Keratinocyte (primary cell): Measurements from ENCODE around the gene SEPTIN6. TPM values are rescaled to one million over a fixed set of nuclear protein-coding genes. Genes with fewer than 3 reads are reported as not detected.

Experiments
- DNase-seq: peaks from one replicate; pipeline ENCODE4 v3.0.0-alpha.2; 2011; ENCODE audit warnings: low read depth, missing footprints, low spot score
- FAIRE-seq: peaks from 2 replicates; lab custom pipeline; 2011; peaks lifted over from hg19 to GRCh38; lab: Jason Lieb, UNC
- H2AFZ ChIP-seq: 2 replicates; pipeline ENCODE4 v1.6.0; 2012; ENCODE audit warnings: low read length, control low read depth, inconsistent platforms; ENCODE audit not compliant: control insufficient read depth
- H3K27ac ChIP-seq: 2 replicates; pipeline ENCODE4 v1.5.1; 2011; ENCODE audit warnings: low read length; ENCODE audit not compliant: control insufficient read depth, insufficient read depth
- H3K27me3 ChIP-seq: 3 replicates; pipeline ENCODE4 v1.6.0; 2011; ENCODE audit warnings: low read length; ENCODE audit not compliant: control insufficient read depth, insufficient read depth; ENCODE audit errors: extremely low read depth
- H3K36me3 ChIP-seq, 2 experiments: 2 replicates in 1 of 2; 3 replicates in 1 of 2; pipeline ENCODE4 v1.5.1; 2011; ENCODE audit warnings: low read length in 2 of 2, mild to moderate bottlenecking in 1 of 2; ENCODE audit not compliant: control insufficient read depth in 2 of 2, insufficient read depth in 2 of 2; ENCODE audit errors: extremely low read depth in 1 of 2
- H3K4me1 ChIP-seq: 3 replicates; pipeline ENCODE4 v1.5.1; 2011; ENCODE audit warnings: low read length; ENCODE audit not compliant: control insufficient read depth, insufficient read depth; ENCODE audit errors: extremely low read depth
- H3K4me2 ChIP-seq: 3 replicates; pipeline ENCODE4 v1.6.0; 2011; ENCODE audit warnings: low read depth, low read length; ENCODE audit not compliant: control insufficient read depth, insufficient read depth; ENCODE audit errors: extremely low read depth
- H3K4me3 ChIP-seq, 3 experiments: fragments of 200-600 bp in 1 of 3; sonication (generic) in 1 of 3; 2 replicates in 2 of 3; 3 replicates in 1 of 3; pipeline ENCODE4 v1.5.1; 2011 to 2016; ENCODE audit warnings: low read length in 3 of 3, mild to moderate bottlenecking in 3 of 3, control low read depth in 2 of 3, inconsistent platforms in 1 of 3, low read depth in 1 of 3, mixed read lengths in 1 of 3, mixed run types in 1 of 3, moderate library complexity in 1 of 3; ENCODE audit not compliant: control insufficient read depth in 2 of 3, insufficient read depth in 2 of 3; ENCODE audit errors: extremely low read depth in 1 of 3
- H3K79me2 ChIP-seq: 2 replicates; pipeline ENCODE4 v1.6.0; 2012; ENCODE audit warnings: low read length; ENCODE audit not compliant: control insufficient read depth, insufficient read depth
- H3K9ac ChIP-seq: 3 replicates; pipeline ENCODE4 v1.6.0; 2011; ENCODE audit warnings: low read length; ENCODE audit not compliant: control insufficient read depth, insufficient read depth; ENCODE audit errors: extremely low read depth
- H3K9me1 ChIP-seq: 3 replicates; pipeline ENCODE4 v1.6.0; 2011; ENCODE audit warnings: low read length; ENCODE audit not compliant: control insufficient read depth, insufficient read depth; ENCODE audit errors: extremely low read depth
- H3K9me3 ChIP-seq: 2 replicates; pipeline ENCODE4 v1.5.1; 2012; ENCODE audit warnings: low read depth, low read length; ENCODE audit not compliant: control insufficient read depth
- H4K20me1 ChIP-seq: 3 replicates; pipeline ENCODE4 v1.6.0; 2011; ENCODE audit warnings: low read length; ENCODE audit not compliant: control insufficient read depth, insufficient read depth; ENCODE audit errors: extremely low read depth
- EZH2 ChIP-seq: IDR thresholded peaks from one replicate; pipeline ENCODE4 v1.6.1; 2012; ENCODE audit warnings: inconsistent platforms, mild to moderate bottlenecking, low read length, moderate library complexity
- dilution Hi-C: fragments of 300-500 bp; cut with MboI; formaldehyde crosslinking; loops from one replicate; pipeline ENCODE4 v1.7.0; 2020; ENCODE audit warnings: low sequenced_read_pairs; ENCODE audit not compliant: extremely low pct_ligation_motif_present
- polyA plus RNA-seq, 5 experiments: library from polyadenylated mRNA; depleted of rRNA in 3 of 5; stranded (reverse) in 3 of 5; stranded (forward) in 1 of 5; unstranded in 1 of 5; fragments of >200 nt; gene quantifications; 1 replicate in 1 of 5; 2 replicates in 3 of 5; 3 replicates in 1 of 5; pipeline versions ENCODE4 v1.2.1 to v1.2.3, GENCODE V29; 2011 to 2012; ENCODE audit warnings: missing spikeins in 2 of 5, low read depth in 1 of 5, low replicate concordance in 1 of 5
- TF ChIP-seq, protein P1 (sequence below), 3 experiments: IDR thresholded peaks in 1 of 3; conservative IDR thresholded peaks in 1 of 3; optimal IDR thresholded peaks in 1 of 3; 2 replicates in 2 of 3; 3 replicates in 1 of 3; pipeline versions ENCODE3 to v1.5.1; 2011; ENCODE audit warnings: low read length in 3 of 3, mild to moderate bottlenecking in 3 of 3, moderate library complexity in 2 of 3, control low read depth in 1 of 3, inconsistent platforms in 1 of 3; ENCODE audit not compliant: insufficient read depth in 2 of 3; ENCODE audit errors: extremely low read depth in 1 of 3

The SEPTIN6 gene
- polyA plus RNA-seq, 1 donor (not counting 4 experiments of a cell fraction or from before 2014, with no cell fraction given) = 12.6 TPM

- no peak overlapping the region for H3K27ac ChIP-seq
- no peak for DNase-seq
- TF ChIP-seq, protein P1, sequence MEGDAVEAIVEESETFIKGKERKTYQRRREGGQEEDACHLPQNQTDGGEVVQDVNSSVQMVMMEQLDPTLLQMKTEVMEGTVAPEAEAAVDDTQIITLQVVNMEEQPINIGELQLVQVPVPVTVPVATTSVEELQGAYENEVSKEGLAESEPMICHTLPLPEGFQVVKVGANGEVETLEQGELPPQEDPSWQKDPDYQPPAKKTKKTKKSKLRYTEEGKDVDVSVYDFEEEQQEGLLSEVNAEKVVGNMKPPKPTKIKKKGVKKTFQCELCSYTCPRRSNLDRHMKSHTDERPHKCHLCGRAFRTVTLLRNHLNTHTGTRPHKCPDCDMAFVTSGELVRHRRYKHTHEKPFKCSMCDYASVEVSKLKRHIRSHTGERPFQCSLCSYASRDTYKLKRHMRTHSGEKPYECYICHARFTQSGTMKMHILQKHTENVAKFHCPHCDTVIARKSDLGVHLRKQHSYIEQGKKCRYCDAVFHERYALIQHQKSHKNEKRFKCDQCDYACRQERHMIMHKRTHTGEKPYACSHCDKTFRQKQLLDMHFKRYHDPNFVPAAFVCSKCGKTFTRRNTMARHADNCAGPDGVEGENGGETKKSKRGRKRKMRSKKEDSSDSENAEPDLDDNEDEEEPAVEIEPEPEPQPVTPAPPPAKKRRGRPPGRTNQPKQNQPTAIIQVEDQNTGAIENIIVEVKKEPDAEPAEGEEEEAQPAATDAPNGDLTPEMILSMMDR (optimal IDR thresholded peaks at IDR 0.05 in 1 of 3, IDR thresholded peaks at IDR 0.05 in 1 of 3, conservative IDR thresholded peaks at IDR 0.05 in 1 of 3; ENCODE audit: extremely low read depth in 1 of 3, insufficient read depth in 2 of 3, low read length in 3 of 3) = no peak
- TF ChIP-seq EZH2 = no peak
Observed at GRCh38 chrX:119709630-119710029, 16.7 kb upstream of the SEPTIN6 start.

DNA sequence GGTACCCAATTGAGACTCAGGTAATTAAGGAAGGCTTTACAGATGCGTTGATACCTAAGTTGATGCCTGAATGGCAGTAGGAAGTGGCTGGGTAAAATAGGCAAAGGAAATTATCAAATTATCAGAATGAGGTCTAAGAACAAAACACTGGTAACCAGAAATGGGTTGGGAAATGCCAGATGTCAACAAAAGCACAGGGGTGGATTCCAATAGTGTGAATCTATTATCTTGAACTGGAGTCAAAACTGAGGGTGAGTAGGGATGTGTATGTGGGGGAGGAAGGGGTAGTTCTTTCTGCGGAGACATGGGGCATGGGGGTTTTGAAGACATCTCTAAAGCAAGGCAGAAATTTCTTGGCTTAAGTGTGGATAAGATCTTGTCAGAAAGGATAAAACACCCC lies 16.0 kb upstream of the SEPTIN6 start:
- Histone ChIP-seq H3K4me1 (no peaks in the 10 kb centered on the region), H3K36me3 (no peaks in the 10 kb centered on the region), H3K9me1 (no peaks in the 10 kb centered on the region), H3K9me3 (no peaks in the 10 kb centered on the region), H3K4me3 (no peak overlapping the region), H3K79me2 (no peaks in the 10 kb centered on the region), H3K4me2 (no peak overlapping the region), H3K9ac (no peak overlapping the region), H4K20me1 (no peaks in the 10 kb centered on the region), H2AFZ (no peak overlapping the region), H3K27ac (no peak overlapping the region), H3K27me3 (no peaks in the 10 kb centered on the region)
- TF ChIP-seq EZH2 = no peak
- TF ChIP-seq, protein P1 (optimal IDR thresholded peaks at IDR 0.05 in 1 of 3, IDR thresholded peaks at IDR 0.05 in 1 of 3, conservative IDR thresholded peaks at IDR 0.05 in 1 of 3; ENCODE audit: extremely low read depth in 1 of 3, insufficient read depth in 2 of 3, low read length in 3 of 3) = no peak
- DNase-seq (no peak), FAIRE-seq (no peak)
- dilution Hi-C loops = no loop called here

More at GRCh38 chrX:119709630-119710029, 16.7 kb upstream of the SEPTIN6 start:
- Histone ChIP-seq H3K9me1 (no peaks in the 10 kb centered on the region), H3K27me3 (no peaks in the 10 kb centered on the region), H2AFZ (no peak overlapping the region), H3K9me3 (no peaks in the 10 kb centered on the region), H3K36me3 (no peaks in the 10 kb centered on the region), H3K9ac (no peak overlapping the region), H3K4me2 (no peak overlapping the region), H3K79me2 (no peaks in the 10 kb centered on the region), H4K20me1 (no peaks in the 10 kb centered on the region), H3K4me1 (no peaks in the 10 kb centered on the region), H3K4me3 (no peak overlapping the region)
- dilution Hi-C loops = no loop called here
- FAIRE-seq = no peak
